Neural cell (in vitro differentiated cells): Measurements from ENCODE around the gene POPDC2. TPM values are rescaled to one million over a fixed set of nuclear protein-coding genes. Genes with fewer than 3 reads are reported as not detected.

ENCODE experiments used
- H2AFZ ChIP-seq: fragments of 200-600, 300-800 bp; sonication (generic), shearing (Covaris generic); 2 replicates; pipeline ENCODE4 v1.6.0; 2014; ENCODE audit warnings: low read depth, mild to moderate bottlenecking, antibody characterized with exemption, low read length, moderate library complexity
- H3F3A ChIP-seq: fragments of 200-600 bp; shearing (Covaris generic); 2 replicates; pipeline ENCODE4 v1.6.1; 2016; ENCODE audit warnings: mild to moderate bottlenecking, moderate library complexity, mixed read lengths, antibody characterized with exemption, low read length; ENCODE audit not compliant: insufficient read depth, poor library complexity, severe bottlenecking
- H3K27ac ChIP-seq: fragments of 200-600, 300-800 bp; sonication (generic), shearing (Covaris generic); 2 replicates; pipeline ENCODE4 v1.5.1; 2014; ENCODE audit warnings: mild to moderate bottlenecking, low read length, moderate library complexity
- H3K27me3 ChIP-seq: fragments of 300-800, 200-600 bp; sonication (generic), shearing (Covaris generic); 2 replicates; pipeline ENCODE4 v1.6.0; 2014; ENCODE audit warnings: mild to moderate bottlenecking, low read depth, low read length, moderate library complexity; ENCODE audit not compliant: insufficient read depth
- H3K36me3 ChIP-seq: fragments of 300-800, 200-600 bp; sonication (generic), shearing (Covaris generic); 2 replicates; pipeline ENCODE4 v1.5.1; 2014; ENCODE audit warnings: mild to moderate bottlenecking, antibody characterized with exemption, low read length, moderate library complexity; ENCODE audit not compliant: insufficient read depth
- H3K4me2 ChIP-seq: fragments of 300-800, 200-600 bp; sonication (generic), shearing (Covaris generic); 2 replicates; pipeline ENCODE4 v1.6.0; 2014; ENCODE audit warnings: mild to moderate bottlenecking, low read length
- H3K4me3 ChIP-seq: fragments of 300-800, 200-600 bp; sonication (generic), shearing (Covaris generic); 2 replicates; pipeline ENCODE4 v1.5.1; 2014; ENCODE audit warnings: mild to moderate bottlenecking, low read length, moderate library complexity
- H3K79me2 ChIP-seq: fragments of 200-600 bp; shearing (Covaris generic); replicated peaks from 2 replicates; pipeline ENCODE4 v1.6.0; 2014; ENCODE audit warnings: mild to moderate bottlenecking, low read length, moderate library complexity; ENCODE audit not compliant: insufficient read depth
- H3K9ac ChIP-seq: fragments of 300-800, 200-600 bp; sonication (generic), shearing (Covaris generic); 2 replicates; pipeline ENCODE4 v1.6.1; 2016; ENCODE audit warnings: mild to moderate bottlenecking, low read length, mixed read lengths
- H3K9me2 ChIP-seq: fragments of 200-600 bp; shearing (Covaris generic); 2 replicates; pipeline ENCODE4 v1.6.1; 2016; ENCODE audit warnings: mild to moderate bottlenecking, low read length, mixed read lengths; ENCODE audit not compliant: insufficient read depth
- H3K9me3 ChIP-seq: fragments of 200-600, 300-800 bp; sonication (generic), shearing (Covaris generic); 2 replicates; pipeline ENCODE4 v1.6.1; 2016; ENCODE audit warnings: mild to moderate bottlenecking, mixed run types, low read length, moderate library complexity, mixed read lengths
- H4K20me1 ChIP-seq: fragments of 200-600 bp; shearing (Covaris generic); 2 replicates; pipeline ENCODE4 v1.6.1; 2016; ENCODE audit warnings: mild to moderate bottlenecking, mixed run types; ENCODE audit not compliant: insufficient read depth
- CTCF ChIP-seq: fragments of 450-650 bp; IDR thresholded peaks from 2 replicates; pipeline ENCODE4 v1.5.1; 2014; ENCODE audit warnings: antibody characterized with exemption, mild to moderate bottlenecking, moderate library complexity; ENCODE audit not compliant: poor library complexity, severe bottlenecking
- EP300 ChIP-seq: fragments of 450-650 bp; conservative IDR thresholded peaks from 2 replicates; pipeline ENCODE4 v1.6.1; 2014; ENCODE audit warnings: antibody characterized with exemption, mild to moderate bottlenecking, moderate library complexity; ENCODE audit not compliant: poor library complexity, severe bottlenecking
- EZH2 ChIP-seq: fragments of 200-600, 300-800 bp; shearing (Covaris generic), sonication (generic); IDR thresholded peaks from 2 replicates; pipeline ENCODE4 v1.6.1; 2014; ENCODE audit warnings: antibody characterized with exemption, low read length, borderline replicate concordance, mild to moderate bottlenecking; ENCODE audit not compliant: insufficient read depth, poor library complexity, severe bottlenecking
- MXI1 ChIP-seq: fragments of 450-650 bp; conservative IDR thresholded peaks from 2 replicates; pipeline ENCODE4 v1.6.1; 2014; ENCODE audit warnings: antibody characterized with exemption, mild to moderate bottlenecking; ENCODE audit not compliant: poor library complexity, severe bottlenecking
- POLR2AphosphoS5 ChIP-seq: IDR thresholded peaks from 2 replicates; pipeline ENCODE4 v1.6.1; 2012
- RAD21 ChIP-seq: fragments of 450-650 bp; conservative IDR thresholded peaks from 2 replicates; pipeline ENCODE4 v1.6.1; 2014; ENCODE audit warnings: antibody characterized with exemption, mild to moderate bottlenecking, moderate library complexity
- SMC3 ChIP-seq: fragments of 450-650 bp; conservative IDR thresholded peaks from 2 replicates; pipeline ENCODE4 v1.6.1; 2014; ENCODE audit warnings: antibody characterized with exemption, mild to moderate bottlenecking, moderate library complexity; ENCODE audit not compliant: poor library complexity
- TAF1 ChIP-seq: IDR thresholded peaks from 2 replicates; pipeline ENCODE4 v1.6.1; 2012; ENCODE audit warnings: low read depth
- polyA plus RNA-seq: library from polyadenylated mRNA; depleted of rRNA; stranded (reverse); fragments of >200 nt; gene quantifications from 2 replicates; pipeline ENCODE4 v1.2.3, GENCODE V29; 2014
- TF ChIP-seq, protein P1 (sequence below): IDR thresholded peaks from 2 replicates; pipeline ENCODE4 v1.6.1; 2012; ENCODE audit warnings: borderline replicate concordance

Gene POPDC2
- polyA plus RNA-seq, 1 donor from 2014 or later = 3.4 TPM

DNA sequence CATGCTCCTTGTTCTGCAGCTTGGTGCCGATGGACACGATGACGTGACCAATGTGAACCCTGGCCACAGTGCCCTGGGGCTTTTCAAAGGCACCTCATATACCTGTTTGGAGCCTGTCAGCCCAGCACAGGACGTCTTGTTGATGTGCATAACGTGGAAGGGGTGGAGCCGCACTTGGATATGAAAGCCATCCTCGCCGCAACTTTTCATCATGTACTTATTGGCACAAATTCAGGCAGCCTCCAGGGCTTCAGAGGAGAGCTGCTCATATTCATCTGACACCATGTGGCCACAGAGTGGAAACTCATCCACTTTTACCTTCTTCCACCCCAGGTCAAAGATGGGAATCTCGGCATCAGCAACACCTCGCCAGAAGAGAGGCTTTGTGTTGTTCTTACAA, 24.7 kb downstream of the POPDC2 start:
- Histone ChIP-seq H3K4me3 (no peak overlapping the region), H3K36me3 (no peaks in the 10 kb centered on the region), H3K9me2 (no peaks in the 10 kb centered on the region), H3K79me2 (no peaks in the 10 kb centered on the region), H2AFZ (no peak overlapping the region), H3K9me3 (no peaks in the 10 kb centered on the region), H3K9ac (no peak overlapping the region), H3F3A (no peaks in the 10 kb centered on the region), H3K27ac (no peak overlapping the region), H3K27me3 (no peaks in the 10 kb centered on the region), H3K4me2 (no peak overlapping the region), H4K20me1 (no peaks in the 10 kb centered on the region)
- TF ChIP-seq RAD21 (no peak), EP300 (no peak), MXI1 (no peak), TAF1 (no peak), POLR2AphosphoS5 (no peak), CTCF (no peak), EZH2 (no peak), SMC3 (no peak)
- TF ChIP-seq, protein P1, sequence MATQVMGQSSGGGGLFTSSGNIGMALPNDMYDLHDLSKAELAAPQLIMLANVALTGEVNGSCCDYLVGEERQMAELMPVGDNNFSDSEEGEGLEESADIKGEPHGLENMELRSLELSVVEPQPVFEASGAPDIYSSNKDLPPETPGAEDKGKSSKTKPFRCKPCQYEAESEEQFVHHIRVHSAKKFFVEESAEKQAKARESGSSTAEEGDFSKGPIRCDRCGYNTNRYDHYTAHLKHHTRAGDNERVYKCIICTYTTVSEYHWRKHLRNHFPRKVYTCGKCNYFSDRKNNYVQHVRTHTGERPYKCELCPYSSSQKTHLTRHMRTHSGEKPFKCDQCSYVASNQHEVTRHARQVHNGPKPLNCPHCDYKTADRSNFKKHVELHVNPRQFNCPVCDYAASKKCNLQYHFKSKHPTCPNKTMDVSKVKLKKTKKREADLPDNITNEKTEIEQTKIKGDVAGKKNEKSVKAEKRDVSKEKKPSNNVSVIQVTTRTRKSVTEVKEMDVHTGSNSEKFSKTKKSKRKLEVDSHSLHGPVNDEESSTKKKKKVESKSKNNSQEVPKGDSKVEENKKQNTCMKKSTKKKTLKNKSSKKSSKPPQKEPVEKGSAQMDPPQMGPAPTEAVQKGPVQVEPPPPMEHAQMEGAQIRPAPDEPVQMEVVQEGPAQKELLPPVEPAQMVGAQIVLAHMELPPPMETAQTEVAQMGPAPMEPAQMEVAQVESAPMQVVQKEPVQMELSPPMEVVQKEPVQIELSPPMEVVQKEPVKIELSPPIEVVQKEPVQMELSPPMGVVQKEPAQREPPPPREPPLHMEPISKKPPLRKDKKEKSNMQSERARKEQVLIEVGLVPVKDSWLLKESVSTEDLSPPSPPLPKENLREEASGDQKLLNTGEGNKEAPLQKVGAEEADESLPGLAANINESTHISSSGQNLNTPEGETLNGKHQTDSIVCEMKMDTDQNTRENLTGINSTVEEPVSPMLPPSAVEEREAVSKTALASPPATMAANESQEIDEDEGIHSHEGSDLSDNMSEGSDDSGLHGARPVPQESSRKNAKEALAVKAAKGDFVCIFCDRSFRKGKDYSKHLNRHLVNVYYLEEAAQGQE = no peak

DNA sequence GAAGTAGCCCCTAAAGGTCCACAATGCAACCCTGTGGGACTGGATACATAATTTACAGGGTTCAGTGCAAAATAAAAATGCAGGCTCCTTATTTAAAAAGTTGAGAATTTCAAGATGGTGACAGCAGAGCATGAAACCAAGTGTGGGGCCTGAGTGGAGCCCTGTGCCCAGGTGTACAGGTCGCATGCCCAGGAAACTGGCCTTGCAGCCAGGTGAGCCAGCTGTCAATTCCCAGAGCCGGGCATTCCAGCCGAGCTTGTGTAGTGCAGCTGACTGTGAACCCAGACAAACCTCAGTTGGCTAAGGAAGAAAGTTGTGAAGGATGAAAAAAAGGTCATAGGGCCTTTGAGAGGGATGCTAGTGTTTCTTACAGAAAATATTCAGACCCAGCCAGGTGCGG, 27.6 kb downstream of the POPDC2 start:
- Histone ChIP-seq H3F3A (no peaks in the 10 kb centered on the region), H3K9me2 (no peaks in the 10 kb centered on the region), H3K9me3 (no peaks in the 10 kb centered on the region), H3K79me2 (no peaks in the 10 kb centered on the region), H2AFZ (no peak overlapping the region), H3K4me3 (no peak overlapping the region), H4K20me1 (no peaks in the 10 kb centered on the region), H3K4me2 (no peak overlapping the region), H3K27me3 (no peaks in the 10 kb centered on the region), H3K27ac (no peak overlapping the region), H3K9ac (no peak overlapping the region), H3K36me3 (no peaks in the 10 kb centered on the region)
- TF ChIP-seq EP300 (no peak), TAF1 (no peak), CTCF (no peak), SMC3 (no peak), EZH2 (no peak)
